ENCODE data around the gene ARHGAP24.
"Not testable (repeated sequence)": the region's sequence is repeated elsewhere in the genome, so short reads cannot be mapped to it uniquely, and the experiment has no call there.

Gene ARHGAP24

GRCh38 chr4:85808864-85809263 is 333.9 kb downstream of the ARHGAP24 start:
- TF ChIP-seq CTCF (conservative IDR thresholded peaks at IDR 0.05; ENCODE audit: control insufficient read depth, insufficient read depth, low read depth, low read length), result no peak
- no peak overlapping the region for H3K4me3 ChIP-seq (ENCODE audit: control insufficient read depth, low read depth, low read length)
- DNase-seq (ENCODE audit: low read depth), result no peak

GRCh38 chr4:85812776-85813175 is 337.8 kb downstream of the ARHGAP24 start:
- DNase-seq (ENCODE audit: low read depth), result peak; percentile 28
- no peak for TF ChIP-seq CTCF (conservative IDR thresholded peaks at IDR 0.05; ENCODE audit: control insufficient read depth, insufficient read depth, low read depth, low read length)
- H3K4me3 ChIP-seq (ENCODE audit: control insufficient read depth, low read depth, low read length), result no peak overlapping the region

- H3K4me3 ChIP-seq (ENCODE audit: control insufficient read depth, low read depth, low read length), result no peak overlapping the region
- no peak for TF ChIP-seq CTCF (conservative IDR thresholded peaks at IDR 0.05; ENCODE audit: control insufficient read depth, insufficient read depth, low read depth, low read length)
- no peak for DNase-seq (ENCODE audit: low read depth)
Observed at GRCh38 chr4:85815796-85816459, 341.0 kb downstream of the ARHGAP24 start.

GRCh38 chr4:85818700-85819099 is 343.8 kb downstream of the ARHGAP24 start:
- TF ChIP-seq CTCF (conservative IDR thresholded peaks at IDR 0.05; ENCODE audit: control insufficient read depth, insufficient read depth, low read depth, low read length), result no peak
- no peak for DNase-seq (ENCODE audit: low read depth)
- no peak overlapping the region for H3K4me3 ChIP-seq (ENCODE audit: control insufficient read depth, low read depth, low read length)

GRCh38 chr4:85820101-85820500 is 345.2 kb downstream of the ARHGAP24 start:
- DNase-seq (ENCODE audit: low read depth); H3K4me3 ChIP-seq (ENCODE audit: control insufficient read depth, low read depth, low read length): not testable (repeated sequence)

- DNase-seq (ENCODE audit: low read depth), result no peak
- no peak for TF ChIP-seq CTCF (conservative IDR thresholded peaks at IDR 0.05; ENCODE audit: control insufficient read depth, insufficient read depth, low read depth, low read length)
Observed at GRCh38 chr4:85821688-85822455, 346.9 kb downstream of the ARHGAP24 start.

GRCh38 chr4:85823295-85823694 is 348.3 kb downstream of the ARHGAP24 start:
- DNase-seq (ENCODE audit: low read depth), result peak; percentile 38
- no peak overlapping the region for H3K4me3 ChIP-seq (ENCODE audit: control insufficient read depth, low read depth, low read length)
- TF ChIP-seq CTCF (conservative IDR thresholded peaks at IDR 0.05; ENCODE audit: control insufficient read depth, insufficient read depth, low read depth, low read length), result no peak

More at GRCh38 chr4:85821688-85822455, 346.9 kb downstream of the ARHGAP24 start:
- H3K4me3 ChIP-seq (ENCODE audit: control insufficient read depth, low read depth, low read length), result no peak overlapping the region
